Measurements from ENCODE around the gene EXOC3L4.

EXOC3L4 gene

GRCh38 chr14:103121121-103121845 lies 26.8 kb downstream of the EXOC3L4 start:
- no peak for TF ChIP-seq CTCF (IDR thresholded peaks at IDR 0.05; ENCODE audit: poor library complexity, severe bottlenecking)
- no peaks in the 10 kb centered on the region for H3K27me3 ChIP-seq (ENCODE audit: insufficient read depth, poor library complexity, severe bottlenecking)
- no peaks in the 10 kb centered on the region for H3K36me3 ChIP-seq (ENCODE audit: low read depth)
- DNase-seq (ENCODE audit: low spot score) (no peak), ATAC-seq (ENCODE audit: low read depth) (no peak; the same call in 2 of the 3 replicates)
- peaks cover 19% of the 10 kb centered on the region for H3K4me1 ChIP-seq (ENCODE audit: insufficient read depth, poor library complexity, severe bottlenecking)
- H3K9me3 ChIP-seq (ENCODE audit: severe bottlenecking) = no peaks in the 10 kb centered on the region
- no peak overlapping the region for H3K4me3 ChIP-seq (ENCODE audit: severe bottlenecking)
- H3K27ac ChIP-seq (ENCODE audit: poor library complexity, severe bottlenecking) = peak overlapping the region; percentile 56

GRCh38 chr14:103121846-103122584 lies 27.5 kb downstream of the EXOC3L4 start:
- H3K9me3 ChIP-seq (ENCODE audit: severe bottlenecking) = no peaks in the 10 kb centered on the region
- ATAC-seq (ENCODE audit: low read depth) (peak; percentile 59), DNase-seq (ENCODE audit: low spot score) (peak; percentile 98)
- no peak overlapping the region for H3K4me3 ChIP-seq (ENCODE audit: severe bottlenecking)
- peak overlapping the region; percentile 56 for H3K27ac ChIP-seq (ENCODE audit: poor library complexity, severe bottlenecking)
- H3K4me1 ChIP-seq (ENCODE audit: insufficient read depth, poor library complexity, severe bottlenecking) = peaks cover 23% of the 10 kb centered on the region
- H3K27me3 ChIP-seq (ENCODE audit: insufficient read depth, poor library complexity, severe bottlenecking) = no peaks in the 10 kb centered on the region
- TF ChIP-seq CTCF (IDR thresholded peaks at IDR 0.05; ENCODE audit: poor library complexity, severe bottlenecking) = peak; percentile 5
- H3K36me3 ChIP-seq (ENCODE audit: low read depth) = no peaks in the 10 kb centered on the region

- Histone ChIP-seq H3K27ac (ENCODE audit: poor library complexity, severe bottlenecking) (peak overlapping the region; percentile 56), H3K9me3 (ENCODE audit: severe bottlenecking) (no peaks in the 10 kb centered on the region), H3K36me3 (ENCODE audit: low read depth) (no peaks in the 10 kb centered on the region), H3K4me3 (ENCODE audit: severe bottlenecking) (no peak overlapping the region), H3K27me3 (ENCODE audit: insufficient read depth, poor library complexity, severe bottlenecking) (no peaks in the 10 kb centered on the region), H3K4me1 (ENCODE audit: insufficient read depth, poor library complexity, severe bottlenecking) (peaks cover 26% of the 10 kb centered on the region)
- no peak for TF ChIP-seq CTCF (IDR thresholded peaks at IDR 0.05; ENCODE audit: poor library complexity, severe bottlenecking)
- DNase-seq (ENCODE audit: low spot score) (no peak), ATAC-seq (ENCODE audit: low read depth) (peak; percentile 2; the same call in 2 of the 3 replicates)
These were observed 28.0 kb downstream of the EXOC3L4 start for GRCh38 chr14:103122585-103122946.

- peaks cover 31% of the 10 kb centered on the region for H3K4me1 ChIP-seq (ENCODE audit: insufficient read depth, poor library complexity, severe bottlenecking)
- H3K36me3 ChIP-seq (ENCODE audit: low read depth) = no peaks in the 10 kb centered on the region
- DNase-seq (ENCODE audit: low spot score) = no peak
- peak within 1 kb of the TSS; percentile 26 for H3K4me3 ChIP-seq (ENCODE audit: severe bottlenecking)
- no peaks in the 10 kb centered on the region for H3K9me3 ChIP-seq (ENCODE audit: severe bottlenecking)
- H3K27ac ChIP-seq (ENCODE audit: poor library complexity, severe bottlenecking) = peak within 1 kb of the TSS; percentile 56
- ATAC-seq (ENCODE audit: low read depth) = no peak
- no peaks in the 10 kb centered on the region for H3K27me3 ChIP-seq (ENCODE audit: insufficient read depth, poor library complexity, severe bottlenecking)
- TF ChIP-seq CTCF (IDR thresholded peaks at IDR 0.05; ENCODE audit: poor library complexity, severe bottlenecking) = no peak
These were observed 28.6 kb downstream of the EXOC3L4 start, which contains the start of gene TNFAIP2 for GRCh38 chr14:103122947-103123633. TSS of gene TNFAIP2 (plus strand) at chr14:103123461. CDS start at chr14:103126458, 2,997 bp downstream.
